Spleen (tissue), 7 donors: ENCODE data around the gene ERCC6.

Experiments
- CTCF ChIP-seq, 11 experiments: fragments of 200-600 bp in 7 of 11; fragments of 450-650 bp in 4 of 11; sonication (generic) in 4 of 11; IDR thresholded peaks in 8 of 11; conservative IDR thresholded peaks in 3 of 11; 1 replicate in 7 of 11; 2 replicates in 4 of 11; pipeline versions ENCODE4 v1.4.0 to v1.8.0; 2016 to 2021; ENCODE audit warnings: antibody characterized with exemption in 11 of 11, inconsistent platforms in 4 of 11, mild to moderate bottlenecking in 1 of 11
- POLR2A ChIP-seq, 3 donors: fragments of 450-650 bp; IDR thresholded peaks; one replicate each; pipeline ENCODE4 v1.5.1; 2017; ENCODE audit warnings: antibody characterized with exemption in 3 of 3, mild to moderate bottlenecking in 1 of 3
- POLR2AphosphoS5 ChIP-seq, 3 donors: sonication (generic); formaldehyde crosslinking; IDR thresholded peaks; one replicate each; pipeline ENCODE4 v1.5.1; 2017; ENCODE audit warnings: antibody characterized with exemption in 3 of 3
- donor health status: DM: no; HTN: no; CAD: no; lungs with moderate emphysema.
- donor health status: DM: no; HTN: no; CAD: no.
- donor health status: DM: no; HTN: no; CAD: no.

- no peak for TF ChIP-seq POLR2A (IDR thresholded peaks at IDR 0.05)
- TF ChIP-seq CTCF (IDR thresholded peaks at IDR 0.05 in 8 of 11, conservative IDR thresholded peaks at IDR 0.05 in 3 of 11): no peak
- TF ChIP-seq POLR2AphosphoS5 (IDR thresholded peaks at IDR 0.05): no peak
Measured at GRCh38 chr10:49505076-49505475, 33.8 kb downstream of the ERCC6 start.
